ENCODE measurements around the gene PAF1. TPM values are rescaled to one million over a fixed set of nuclear protein-coding genes. Genes with fewer than 3 reads are reported as not detected.

Gene PAF1
- total and polyA plus RNA-seq, 2 donors from 2014 or later: 37.1 to 54.0 TPM

DNA sequence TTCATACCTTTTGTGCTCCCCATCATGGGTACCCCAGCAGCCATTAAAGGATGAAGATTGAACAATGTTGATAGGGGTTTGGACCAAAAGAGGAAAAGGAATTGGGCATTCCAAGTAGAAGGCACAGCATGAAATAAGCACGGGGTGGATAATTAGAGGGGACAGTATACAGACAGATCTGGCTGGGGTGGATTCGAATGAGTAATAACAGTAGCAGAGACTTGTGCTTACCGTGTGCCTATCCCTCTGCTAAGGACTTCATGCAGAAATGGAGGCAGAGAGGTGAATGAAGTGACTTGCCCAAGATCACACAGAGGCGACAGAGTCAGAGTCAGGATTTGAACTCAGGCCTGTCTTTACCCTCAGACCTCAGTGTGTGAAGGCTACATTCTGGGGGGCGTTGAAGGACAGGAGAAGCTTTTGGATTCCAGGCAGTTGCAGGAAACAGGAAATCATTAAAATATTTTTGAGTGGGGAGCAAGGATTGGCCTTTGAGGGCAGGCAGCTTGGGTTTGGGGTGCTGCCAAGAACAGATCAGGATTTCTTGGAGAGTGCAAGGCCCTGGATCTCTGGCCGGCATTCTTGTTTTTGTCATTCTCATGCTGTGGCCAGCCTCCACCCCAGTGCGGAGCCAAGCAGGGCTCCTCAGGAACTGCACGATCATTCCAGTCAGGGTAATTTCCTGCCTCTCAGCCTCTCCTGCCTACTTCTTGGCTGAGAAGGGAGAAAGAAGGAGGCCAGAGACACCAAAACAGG lies 18.7 kb downstream of the PAF1 start:
- no peaks in the 10 kb centered on the region for H3K9me3 ChIP-seq (ENCODE audit: control insufficient read depth in 2 of 3, insufficient read depth in 1 of 3, low read length in 3 of 3)
- DNase-seq (peak in 4 of 5 donors; percentile 57 to 93 (median 76)), FAIRE-seq (no peak)
- peaks cover 8 to 41% (median 35%) of the 10 kb centered on the region in 3 donors for H3K36me3 ChIP-seq (ENCODE audit: control insufficient read depth in 2 of 3, insufficient read depth in 3 of 3, low read length in 3 of 3)
- H3K4me3 ChIP-seq (ENCODE audit: low read length in 3 of 3): no peak overlapping the region
- H3K4me1 ChIP-seq (ENCODE audit: control insufficient read depth in 2 of 3, insufficient read depth in 2 of 3, low read depth in 1 of 3, low read length in 3 of 3): peaks cover 0 to 16% (median 10%) of the 10 kb centered on the region in 3 donors
- intact Hi-C loops (cut with DNase I): no loop called here
- peak overlapping the region in 2 of 3 donors; percentile 5 to 49 for H3K9ac ChIP-seq (ENCODE audit: low read length in 3 of 3)
- H3K27me3 ChIP-seq (ENCODE audit: control insufficient read depth, insufficient read depth, low read length): no peaks in the 10 kb centered on the region
- peak overlapping the region; percentile 78 for H3K27ac ChIP-seq (ENCODE audit: low read depth in 2 of 2, low read length in 2 of 2)
- TF ChIP-seq, protein P1, sequence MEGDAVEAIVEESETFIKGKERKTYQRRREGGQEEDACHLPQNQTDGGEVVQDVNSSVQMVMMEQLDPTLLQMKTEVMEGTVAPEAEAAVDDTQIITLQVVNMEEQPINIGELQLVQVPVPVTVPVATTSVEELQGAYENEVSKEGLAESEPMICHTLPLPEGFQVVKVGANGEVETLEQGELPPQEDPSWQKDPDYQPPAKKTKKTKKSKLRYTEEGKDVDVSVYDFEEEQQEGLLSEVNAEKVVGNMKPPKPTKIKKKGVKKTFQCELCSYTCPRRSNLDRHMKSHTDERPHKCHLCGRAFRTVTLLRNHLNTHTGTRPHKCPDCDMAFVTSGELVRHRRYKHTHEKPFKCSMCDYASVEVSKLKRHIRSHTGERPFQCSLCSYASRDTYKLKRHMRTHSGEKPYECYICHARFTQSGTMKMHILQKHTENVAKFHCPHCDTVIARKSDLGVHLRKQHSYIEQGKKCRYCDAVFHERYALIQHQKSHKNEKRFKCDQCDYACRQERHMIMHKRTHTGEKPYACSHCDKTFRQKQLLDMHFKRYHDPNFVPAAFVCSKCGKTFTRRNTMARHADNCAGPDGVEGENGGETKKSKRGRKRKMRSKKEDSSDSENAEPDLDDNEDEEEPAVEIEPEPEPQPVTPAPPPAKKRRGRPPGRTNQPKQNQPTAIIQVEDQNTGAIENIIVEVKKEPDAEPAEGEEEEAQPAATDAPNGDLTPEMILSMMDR (IDR thresholded peaks at IDR 0.05; ENCODE audit: borderline replicate concordance, extremely low read depth, insufficient read depth): no peak

DNA sequence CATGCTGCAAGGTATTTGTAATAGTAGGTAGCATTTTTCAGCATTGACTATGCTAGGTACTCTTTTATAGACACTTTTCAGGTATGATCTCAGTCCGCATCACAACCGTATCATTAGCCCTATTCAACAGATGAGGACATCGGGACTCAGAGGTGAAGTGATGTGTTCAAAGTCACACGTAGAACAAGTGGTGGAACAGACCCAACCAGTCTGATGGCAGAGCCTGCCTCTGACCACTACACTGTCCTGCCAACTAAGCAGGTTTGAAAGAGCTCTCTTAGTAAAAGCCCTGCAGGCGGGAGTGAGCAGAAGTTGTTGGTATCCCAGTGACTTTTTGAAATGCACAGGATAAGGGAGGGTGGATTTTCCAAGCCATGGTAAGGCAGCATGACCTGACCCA lies 20.2 kb downstream of the PAF1 start:
- H3K4me1 ChIP-seq (ENCODE audit: control insufficient read depth in 2 of 3, insufficient read depth in 2 of 3, low read depth in 1 of 3, low read length in 3 of 3): peaks cover 0 to 16% (median 10%) of the 10 kb centered on the region in 3 donors
- no peak overlapping the region for H3K27ac ChIP-seq (ENCODE audit: low read depth in 2 of 2, low read length in 2 of 2)
- no peaks in the 10 kb centered on the region for H3K27me3 ChIP-seq (ENCODE audit: control insufficient read depth, insufficient read depth, low read length)
- intact Hi-C loops (cut with DNase I): no loop called here
- H3K36me3 ChIP-seq (ENCODE audit: control insufficient read depth in 2 of 3, insufficient read depth in 3 of 3, low read length in 3 of 3): peaks cover 7 to 31% (median 22%) of the 10 kb centered on the region in 3 donors
- no peaks in the 10 kb centered on the region for H3K9me3 ChIP-seq (ENCODE audit: control insufficient read depth in 2 of 3, insufficient read depth in 1 of 3, low read length in 3 of 3)
- FAIRE-seq (no peak), DNase-seq (no peak)
- no peak overlapping the region for H3K4me3 ChIP-seq (ENCODE audit: low read length in 3 of 3)
- TF ChIP-seq, protein P1 (IDR thresholded peaks at IDR 0.05; ENCODE audit: borderline replicate concordance, extremely low read depth, insufficient read depth): no peak
- no peak overlapping the region for H3K9ac ChIP-seq (ENCODE audit: low read length in 3 of 3)

DNA sequence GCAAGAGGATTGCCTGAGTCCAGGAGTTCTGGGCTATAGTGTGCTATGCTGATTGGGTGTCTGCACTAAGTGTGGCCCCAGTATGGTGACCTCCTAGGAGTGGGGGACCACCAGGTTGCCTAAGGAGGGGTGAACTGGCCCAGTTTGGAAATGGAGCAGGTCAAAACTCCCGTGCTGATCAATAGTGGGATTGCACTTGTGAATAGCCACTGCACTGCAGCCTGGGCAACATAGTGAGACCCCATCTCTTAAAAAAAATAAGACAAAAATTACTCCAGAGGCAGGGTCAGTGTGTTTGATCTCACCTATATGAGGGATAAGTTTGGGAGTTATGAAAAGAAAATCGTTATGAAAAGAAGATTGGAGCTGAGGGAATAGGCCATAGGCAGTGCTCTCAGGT lies 21.7 kb downstream of the PAF1 start:
- no peaks in the 10 kb centered on the region for H3K9me3 ChIP-seq (ENCODE audit: control insufficient read depth in 2 of 3, insufficient read depth in 1 of 3, low read length in 3 of 3)
- H3K4me1 ChIP-seq (ENCODE audit: control insufficient read depth in 2 of 3, insufficient read depth in 2 of 3, low read depth in 1 of 3, low read length in 3 of 3): peaks cover 0 to 16% (median 10%) of the 10 kb centered on the region in 3 donors
- DNase-seq (no peak), FAIRE-seq (no peak)
- no peaks in the 10 kb centered on the region for H3K27me3 ChIP-seq (ENCODE audit: control insufficient read depth, insufficient read depth, low read length)
- H3K27ac ChIP-seq (ENCODE audit: low read depth in 2 of 2, low read length in 2 of 2): no peak overlapping the region
- H3K36me3 ChIP-seq (ENCODE audit: control insufficient read depth in 2 of 3, insufficient read depth in 3 of 3, low read length in 3 of 3): peaks cover 9 to 23% (median 18%) of the 10 kb centered on the region in 3 donors
- TF ChIP-seq, protein P1 (IDR thresholded peaks at IDR 0.05; ENCODE audit: borderline replicate concordance, extremely low read depth, insufficient read depth): no peak
- no peak overlapping the region for H3K9ac ChIP-seq (ENCODE audit: low read length in 3 of 3)
- intact Hi-C loops (cut with DNase I): no loop called here
- no peak overlapping the region for H3K4me3 ChIP-seq (ENCODE audit: low read length in 3 of 3)

Data from kidney (tissue), 14 donors.